ENCODE results near the gene DNAJB11.

GRCh38 chr3:186532598-186533072 is 37.9 kb upstream of the DNAJB11 start:
- TF ChIP-seq POLR2A (IDR thresholded peaks at IDR 0.05) (no peak), CTCF (IDR thresholded peaks at IDR 0.05) (no peak)

Measured in body of pancreas (tissue), 4 donors.